HG02885 (cell line): Measurements from ENCODE around the gene ME3.
A peak's percentile ranks its signal among the peaks of the same experiment; 100 is the strongest.
"Not testable (repeated sequence)": the region's sequence is repeated elsewhere in the genome, so short reads cannot be mapped to it uniquely, and the experiment has no call there.

Experiments used
- ATAC-seq: cut with Tn5 transposase; IDR thresholded peaks from one replicate; pipeline ENCODE4 v1.9.1; 2021; ENCODE audit warnings: mild to moderate bottlenecking; ENCODE audit not compliant: unreplicated experiment, poor library complexity

Gene ME3

DNA sequence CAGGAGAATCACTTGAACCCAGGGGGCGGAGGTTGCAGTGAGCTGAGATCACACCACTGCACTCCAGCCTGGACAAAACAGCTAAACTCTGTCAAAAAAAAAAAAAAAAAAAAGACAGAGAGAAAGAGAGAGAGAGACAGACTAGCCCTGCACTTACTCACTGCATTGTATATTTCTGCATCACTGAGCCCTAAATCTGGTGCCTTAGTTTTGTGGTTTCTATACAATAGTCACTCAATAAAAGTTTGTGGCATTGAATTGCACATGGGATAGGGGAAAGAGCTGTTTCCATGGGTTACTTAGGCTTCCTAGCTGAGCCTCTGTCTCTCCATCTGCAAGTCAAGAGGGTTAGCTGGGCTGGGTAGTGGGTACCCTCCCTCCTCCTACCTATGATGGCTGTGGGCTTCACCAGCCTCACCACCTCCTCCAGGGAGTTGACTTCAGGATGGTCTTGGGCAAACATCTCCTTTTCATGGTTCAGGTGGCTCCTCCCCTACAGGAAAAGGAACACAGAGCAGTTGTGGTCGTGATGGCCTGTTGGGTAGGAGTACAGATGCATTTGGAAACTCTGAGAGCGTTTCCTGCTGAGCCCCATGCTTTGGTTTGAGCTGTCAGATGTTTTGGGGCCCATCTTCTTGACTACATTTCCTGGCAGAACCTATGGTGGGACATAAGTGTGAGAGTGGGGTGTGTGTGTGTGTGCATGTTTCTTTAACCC is 224.5 kb downstream of the ME3 start:
- peak; percentile 41 for ATAC-seq

DNA sequence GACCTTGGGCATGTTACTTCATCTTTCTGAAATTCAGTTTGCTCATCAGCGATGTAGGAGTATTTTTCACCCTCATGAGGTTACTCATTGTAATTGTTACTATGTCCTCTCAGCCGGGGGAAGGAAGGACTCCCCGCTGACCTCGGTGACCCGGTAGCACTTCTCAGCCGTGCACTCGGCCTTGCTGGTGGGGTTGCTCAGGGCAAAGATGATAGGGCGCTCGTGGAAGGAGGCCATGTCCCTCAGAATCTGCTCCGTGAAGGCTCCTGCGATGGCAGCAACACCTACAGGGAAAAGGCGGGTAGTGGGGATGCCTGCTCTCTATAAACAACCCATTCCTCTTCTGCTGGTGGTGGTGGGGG is 225.5 kb downstream of the ME3 start:
- ATAC-seq = no peak

DNA sequence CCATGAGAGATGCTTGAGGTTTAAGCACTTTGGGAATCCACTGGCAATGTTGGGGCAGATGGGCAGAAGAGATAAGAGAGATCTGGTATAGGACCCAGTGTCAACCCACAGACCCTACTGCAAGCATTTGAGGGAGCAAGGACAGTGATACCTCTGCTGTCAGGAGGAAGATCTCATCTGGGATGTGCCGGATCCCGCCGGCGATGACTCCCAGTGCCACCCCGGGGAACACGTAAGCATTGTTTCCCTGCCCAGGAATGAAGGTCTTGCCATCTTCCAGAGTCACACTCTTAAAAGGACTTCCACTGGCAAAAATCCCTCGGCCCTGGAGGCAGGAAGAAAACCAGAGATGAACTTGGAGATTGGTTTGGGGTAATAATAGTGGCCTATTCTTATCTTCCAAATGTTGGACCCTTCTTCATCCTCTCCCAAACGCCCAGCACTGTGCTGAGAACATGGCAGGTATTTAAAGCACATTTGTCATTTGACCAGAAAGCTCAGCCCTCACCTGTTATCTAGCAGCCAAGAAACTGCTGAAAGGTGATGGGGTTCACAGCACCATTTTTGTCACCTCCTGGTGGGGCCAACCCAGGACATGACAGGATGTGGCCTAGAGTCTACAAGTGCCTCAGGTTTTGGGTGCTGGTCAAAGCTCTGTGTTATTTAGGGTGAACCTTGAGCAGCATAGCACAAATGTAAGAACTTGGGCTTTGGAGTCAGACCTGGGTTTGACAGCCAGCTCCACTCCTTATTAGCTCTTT is 226.1 kb downstream of the ME3 start:
- ATAC-seq = peak; percentile 24

DNA sequence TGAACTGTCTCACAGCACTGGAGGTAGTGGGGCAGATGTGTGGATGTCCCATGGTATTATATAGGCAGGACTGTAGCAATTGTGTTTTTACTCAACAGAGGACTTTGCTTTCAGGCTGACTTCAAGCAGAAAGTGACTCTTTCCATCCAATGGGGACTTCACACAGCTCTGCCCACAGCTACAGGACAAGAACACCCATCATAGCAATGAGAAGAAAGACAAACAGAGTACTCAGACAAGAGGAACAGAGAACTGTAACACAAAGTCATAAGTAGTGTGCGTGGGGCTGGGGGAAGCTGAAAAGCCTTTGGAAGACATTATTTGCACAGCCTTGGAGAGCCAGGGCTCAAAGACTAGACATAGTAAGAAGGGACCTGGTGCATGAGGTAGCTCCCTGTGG is 227.4 kb downstream of the ME3 start:
- ATAC-seq = peak; percentile 43

DNA sequence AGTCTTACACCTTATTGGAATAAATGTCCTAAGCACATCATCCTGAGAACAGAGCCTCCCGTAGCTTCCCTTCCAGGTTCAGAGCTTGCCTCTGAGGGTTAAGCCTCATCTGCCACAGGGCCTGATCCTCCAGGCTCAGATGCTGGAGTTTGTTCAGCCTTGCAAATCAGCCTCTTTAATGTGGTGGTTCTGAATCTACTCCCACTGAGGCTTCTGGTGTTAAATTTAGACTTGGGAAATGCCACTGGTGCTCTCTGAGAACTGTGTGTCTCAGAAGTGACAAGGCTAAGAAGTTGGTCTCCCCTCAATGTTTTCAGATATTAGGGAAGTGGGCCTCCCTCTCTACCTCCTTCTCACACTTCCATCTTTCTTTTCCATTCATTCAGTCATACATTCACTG is 229.0 kb downstream of the ME3 start:
- ATAC-seq = peak; percentile 48

DNA sequence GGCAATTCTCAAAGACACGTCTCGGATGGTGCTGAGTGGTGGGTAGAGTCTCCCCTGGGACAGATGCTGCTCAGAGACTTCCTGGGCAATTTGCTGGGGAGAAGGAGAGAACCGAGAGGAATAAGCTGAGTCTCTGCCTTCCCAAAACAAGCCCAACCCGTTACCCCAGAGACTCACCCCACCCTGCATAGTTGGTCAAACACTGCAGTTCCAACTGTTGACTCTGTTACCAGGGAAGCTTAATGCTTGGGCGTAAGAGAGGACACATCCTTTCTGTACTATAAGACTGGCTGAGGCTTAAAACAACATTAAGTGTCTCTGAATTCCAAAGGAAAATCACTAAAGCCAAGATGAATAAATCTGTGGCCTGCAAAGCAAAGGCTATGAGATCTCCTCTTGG is 229.6 kb downstream of the ME3 start:
- no peak for ATAC-seq

DNA sequence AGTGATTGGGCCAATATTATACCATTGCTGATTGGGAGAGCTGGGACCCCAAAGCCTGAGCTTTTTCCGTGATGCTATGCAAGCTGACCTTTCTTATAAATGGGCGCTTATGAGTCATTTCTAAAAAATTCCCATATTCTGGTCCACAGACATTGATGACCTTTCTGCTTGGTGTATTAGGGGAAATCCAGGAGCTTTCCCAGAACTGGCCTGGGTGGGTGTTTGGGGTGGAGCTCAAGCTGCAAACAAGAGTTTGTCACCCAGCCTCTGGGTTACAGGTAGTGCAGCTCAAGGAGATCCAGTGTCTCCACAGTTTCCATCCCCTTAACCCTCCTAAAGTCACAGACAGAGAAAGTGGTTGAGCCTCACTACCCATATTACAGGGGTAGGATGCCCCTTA is 230.0 kb downstream of the ME3 start:
- no peak for ATAC-seq

DNA sequence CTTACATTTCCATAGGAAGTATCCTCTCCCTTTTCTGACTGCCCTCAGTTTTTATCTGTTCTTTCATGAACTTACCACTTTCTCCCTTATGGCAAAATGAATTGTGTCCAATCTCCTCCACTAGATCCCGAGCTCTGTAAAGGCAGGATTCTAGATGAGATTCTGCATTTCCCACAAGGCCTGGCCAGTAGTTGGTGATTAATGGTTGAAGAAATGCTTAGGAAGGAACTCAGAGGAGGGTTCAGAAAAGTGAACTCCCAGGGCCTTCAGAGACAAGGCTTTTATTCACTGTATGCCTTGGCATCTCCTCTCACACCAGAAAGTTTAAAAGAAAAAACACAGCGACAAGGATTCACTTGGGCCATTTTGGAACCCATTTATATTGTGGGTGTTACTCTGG is 231.6 kb downstream of the ME3 start:
- no peak for ATAC-seq

DNA sequence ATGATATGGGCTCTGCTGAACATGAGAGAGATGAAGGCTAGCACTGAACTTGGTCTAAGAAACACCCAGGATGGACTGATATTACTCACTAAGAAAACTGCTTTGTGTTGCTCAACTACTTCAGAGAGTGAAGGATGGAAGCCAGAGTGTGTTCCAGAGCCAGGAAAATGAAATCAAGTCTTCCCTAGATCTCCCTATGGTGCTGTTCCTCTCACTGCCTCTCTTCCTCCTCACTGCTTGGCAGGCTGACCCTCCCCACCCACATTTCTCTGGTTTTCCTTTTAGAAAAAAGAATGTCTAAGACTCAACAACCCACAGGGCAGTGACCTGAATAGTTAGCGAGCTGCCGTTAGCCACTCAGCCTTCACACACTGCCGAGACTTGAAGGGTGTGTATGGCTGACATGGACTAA is 232.1 kb downstream of the ME3 start:
- ATAC-seq = no peak

DNA sequence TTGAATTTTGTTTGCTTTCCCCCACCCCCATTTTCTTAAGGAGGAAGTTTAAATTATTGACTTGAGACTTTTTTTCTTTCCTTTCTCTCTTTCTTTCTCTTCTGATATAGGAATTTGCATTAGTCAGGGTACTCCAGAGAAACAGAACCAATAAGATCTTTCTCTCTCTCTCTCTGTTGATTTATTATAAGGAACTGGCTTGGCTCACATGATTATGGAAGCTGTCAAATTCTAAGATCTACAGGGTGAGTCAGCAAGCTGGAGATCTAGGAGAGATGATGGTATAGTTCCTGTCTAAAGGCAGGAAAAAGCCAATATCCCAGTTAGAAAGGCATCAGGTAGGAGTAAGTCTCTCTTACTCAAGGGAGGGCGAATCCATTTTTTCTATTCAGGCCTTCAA is 233.7 kb downstream of the ME3 start:
- ATAC-seq = no peak

DNA sequence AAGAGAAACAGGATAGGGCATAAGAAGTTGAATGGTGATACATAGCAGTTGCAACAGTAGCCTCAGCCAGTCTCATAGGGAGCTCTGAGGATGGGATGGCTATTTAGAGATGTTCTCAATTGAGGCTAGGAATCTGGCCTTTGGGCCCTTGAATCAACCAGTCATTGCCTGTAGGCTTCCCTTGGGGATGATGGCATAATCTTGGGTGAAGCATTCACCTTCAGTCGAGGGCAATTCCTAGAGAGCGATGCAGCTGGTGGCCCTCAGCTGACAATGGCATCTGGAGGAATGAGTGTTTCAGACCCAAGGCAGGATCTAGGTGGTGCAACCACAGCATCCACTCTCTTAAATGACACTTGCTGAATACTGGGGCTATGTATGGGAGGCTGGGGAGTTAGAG is 236.7 kb downstream of the ME3 start:
- ATAC-seq = no peak

DNA sequence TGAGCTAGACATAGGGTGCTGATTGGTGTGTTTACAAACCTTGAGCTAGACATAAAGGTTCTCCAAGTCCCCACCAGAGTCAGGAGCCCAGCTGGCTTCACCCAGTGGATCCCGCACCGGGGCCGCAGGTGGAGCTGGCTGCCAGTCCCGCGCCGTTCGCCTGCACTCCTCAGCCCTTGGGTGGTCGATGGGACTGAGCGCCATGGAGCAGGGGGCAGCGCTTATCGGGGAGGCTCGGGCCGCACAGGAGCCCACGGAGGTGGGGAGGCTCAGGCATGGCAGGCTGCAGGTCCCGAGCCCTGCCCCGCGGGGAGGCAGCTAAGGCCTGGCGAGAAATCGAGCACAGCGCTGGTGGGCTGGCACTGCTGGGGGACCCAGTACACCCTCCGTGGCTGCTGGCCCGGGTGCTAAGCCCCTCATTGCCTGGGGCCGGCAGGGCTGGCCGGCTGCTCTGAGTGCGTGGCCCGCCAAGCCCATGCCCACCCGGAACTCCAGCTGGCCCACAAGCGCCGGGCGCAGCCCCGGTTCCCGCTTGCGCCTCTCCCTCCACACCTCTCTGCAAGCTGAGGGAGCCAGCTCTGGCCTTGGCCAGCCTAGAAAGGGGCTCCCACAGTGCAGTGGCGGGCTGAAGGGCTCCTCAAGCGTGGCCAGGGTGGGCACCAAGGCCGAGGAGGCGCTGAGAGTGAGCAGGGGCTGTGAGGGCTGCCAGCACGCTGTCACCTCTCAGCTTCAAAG is 238.9 kb downstream of the ME3 start:
- not testable (repeated sequence) for ATAC-seq

DNA sequence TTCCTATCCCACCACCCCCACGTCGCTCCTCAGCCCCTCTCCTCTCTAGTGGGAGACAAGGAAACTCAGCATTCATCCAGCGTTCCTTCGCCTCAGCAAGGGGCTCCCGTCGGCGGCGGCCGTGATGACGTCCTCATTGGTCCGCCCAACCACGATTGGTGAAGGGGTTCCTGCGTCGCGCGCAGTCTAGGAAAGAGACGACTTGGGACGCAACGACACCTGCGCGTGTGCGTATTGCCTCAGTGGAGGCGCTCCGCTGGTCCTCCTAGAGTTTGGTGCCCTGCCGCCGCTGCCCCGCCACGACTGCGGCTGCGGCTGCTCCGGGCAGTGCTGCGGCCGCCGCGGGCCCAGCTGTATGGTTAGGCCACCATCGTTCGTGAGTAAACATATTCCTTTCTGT is 241.2 kb downstream of the ME3 start:
- ATAC-seq = no peak

DNA sequence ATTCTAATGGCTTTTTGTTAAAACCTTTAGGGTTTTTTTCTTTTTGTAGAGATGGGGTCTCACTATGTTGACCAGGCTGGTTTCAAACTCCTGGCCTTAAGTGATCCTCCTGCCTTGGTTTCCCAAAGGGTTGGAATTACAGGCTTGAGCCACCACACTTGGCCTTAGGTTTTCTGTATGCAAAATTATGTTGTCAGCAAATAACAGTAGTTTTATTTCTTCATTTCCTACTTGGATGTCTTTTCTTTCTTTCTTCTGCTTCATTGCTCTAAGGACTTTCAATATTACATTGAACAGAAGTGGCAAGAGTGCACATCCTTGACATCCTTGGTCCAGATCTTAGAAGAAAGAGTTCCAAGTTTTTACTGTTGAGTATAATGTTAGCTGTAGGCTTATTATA is 245.0 kb downstream of the ME3 start:
- ATAC-seq = no peak

DNA sequence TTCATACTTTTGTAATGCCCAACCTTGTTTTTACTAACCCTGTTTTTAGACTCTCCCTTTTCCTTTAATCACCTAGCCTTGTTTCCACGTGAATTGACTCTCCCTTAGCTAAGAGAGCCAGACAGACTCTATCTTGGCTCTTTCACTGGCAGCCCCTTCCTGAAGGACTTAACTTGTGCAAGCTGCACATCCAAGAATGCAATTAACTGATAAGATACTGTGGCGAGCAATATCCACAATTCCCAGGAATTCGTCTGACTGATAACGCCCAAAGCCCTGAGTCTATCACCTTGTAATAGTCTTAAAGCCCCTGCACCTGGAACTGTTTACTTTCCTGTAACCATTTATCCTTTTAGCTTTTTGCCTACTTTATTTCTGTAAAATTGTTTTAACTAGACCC is 248.9 kb downstream of the ME3 start:
- ATAC-seq = not testable (repeated sequence)

DNA sequence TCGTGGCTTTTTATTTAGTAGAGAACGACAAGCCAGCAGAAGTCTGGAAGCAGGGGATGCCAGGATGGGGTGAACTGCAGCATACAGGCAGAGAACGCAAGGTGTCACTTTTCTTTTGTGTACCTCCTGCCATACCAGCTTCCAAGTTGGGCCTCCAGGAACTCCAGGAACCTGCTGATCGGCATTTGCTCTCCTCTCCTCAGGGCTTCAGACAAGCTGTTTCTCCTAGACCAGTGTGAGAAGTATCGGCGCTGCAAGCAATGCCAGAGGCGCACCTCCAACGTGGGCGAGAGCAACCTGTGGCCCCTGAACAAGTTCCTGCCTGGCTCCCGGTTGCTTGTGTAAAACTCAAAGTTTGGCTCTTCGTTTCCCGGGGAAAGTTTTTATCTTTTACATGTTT is 250.0 kb downstream of the ME3 start:
- ATAC-seq = no peak

DNA sequence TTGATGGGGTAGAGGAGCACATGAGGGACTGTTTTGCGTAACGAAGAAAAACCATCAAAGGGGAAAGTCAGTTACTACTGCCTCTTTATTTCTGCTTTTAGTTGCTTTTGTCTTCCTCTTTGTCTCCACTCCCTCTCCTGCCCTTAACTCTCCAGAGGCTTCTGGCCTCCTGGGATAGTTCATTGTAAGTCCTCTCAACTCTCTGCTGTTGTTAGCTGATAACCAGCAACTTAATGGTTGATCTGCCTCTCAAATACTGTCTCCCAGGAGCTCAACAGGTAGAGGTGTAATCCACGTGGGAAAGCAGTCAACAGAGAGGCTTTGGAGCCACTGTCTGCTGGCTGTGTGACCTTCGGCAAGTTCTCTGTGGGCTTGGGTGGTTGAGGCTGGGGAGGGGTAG is 250.5 kb downstream of the ME3 start:
- ATAC-seq = no peak

DNA sequence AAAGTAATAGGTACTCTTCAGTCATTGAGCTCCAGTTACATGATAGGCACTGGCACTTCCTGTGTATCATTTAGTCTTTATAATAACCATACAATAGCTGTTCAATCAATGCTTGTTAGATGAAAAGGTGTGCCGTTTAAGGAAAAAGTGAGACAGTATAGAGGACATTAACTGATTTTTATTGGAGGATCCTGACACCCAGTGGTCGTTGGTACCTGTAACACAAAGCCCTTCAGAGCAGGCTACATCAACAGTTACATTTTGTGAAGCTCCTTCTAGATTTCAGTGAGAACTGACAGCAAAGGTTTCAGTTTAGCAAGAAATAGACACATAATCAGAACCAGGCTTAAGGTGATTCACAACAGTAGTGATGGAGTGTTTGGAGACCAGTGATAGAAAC is 253.5 kb downstream of the ME3 start:
- peak; percentile 59 for ATAC-seq

DNA sequence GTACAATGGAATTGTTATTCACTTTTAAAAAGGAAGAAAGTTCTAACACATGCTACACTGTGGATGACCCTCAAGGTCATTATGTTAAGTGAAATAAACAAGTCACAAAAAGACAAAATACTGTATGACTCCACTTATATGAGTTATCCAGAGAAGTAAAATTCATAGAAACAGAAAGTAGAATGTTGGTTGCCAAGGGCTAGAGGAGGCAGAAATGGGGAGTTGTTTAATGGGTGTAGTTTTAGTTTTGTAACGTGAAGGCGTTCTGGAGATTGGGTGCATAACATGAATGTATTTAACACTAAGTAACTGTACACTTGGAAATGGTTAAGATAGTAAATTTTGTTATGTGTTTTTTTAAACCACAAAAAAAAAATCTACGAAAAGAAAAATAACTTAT is 253.9 kb downstream of the ME3 start:
- ATAC-seq = no peak

DNA sequence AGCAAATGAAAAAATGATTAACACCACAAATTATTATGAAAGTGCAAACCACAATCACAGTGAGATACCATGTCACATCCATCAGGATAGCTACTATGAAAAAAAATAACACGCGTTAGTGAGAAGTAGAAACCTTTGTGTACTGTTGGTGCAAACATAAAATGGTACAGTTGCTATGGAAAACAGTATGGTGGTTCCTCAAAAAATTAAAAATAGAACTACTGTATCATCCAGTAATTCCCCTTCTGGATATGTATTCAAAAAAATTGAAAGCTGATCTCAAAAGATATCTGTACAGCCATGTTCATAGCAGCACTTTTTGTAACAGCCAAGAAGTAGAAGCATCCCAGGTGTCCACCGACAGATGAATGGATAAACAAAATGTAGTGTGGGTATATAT is 254.3 kb downstream of the ME3 start:
- no peak for ATAC-seq

DNA sequence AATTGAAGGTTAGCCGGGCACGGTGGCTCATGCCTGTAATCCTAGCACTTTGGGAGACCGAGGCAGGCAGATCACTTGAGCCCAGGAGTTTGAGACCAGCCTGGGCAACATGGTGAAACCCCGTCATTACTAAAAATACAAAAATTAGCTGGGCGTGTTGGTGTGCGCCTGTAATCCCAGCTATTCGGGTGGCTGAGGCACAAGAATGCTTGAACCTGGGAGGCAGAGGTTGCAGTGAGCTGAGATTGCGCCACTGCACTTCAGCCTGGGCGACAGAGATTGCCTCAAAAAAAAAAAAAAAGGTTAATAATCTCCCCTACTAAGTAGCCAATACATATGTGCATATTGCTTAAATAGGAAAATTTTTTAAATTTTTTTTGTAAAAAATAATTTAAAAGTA is 255.5 kb downstream of the ME3 start:
- not testable (repeated sequence) for ATAC-seq
